ENCODE measurements around the gene GALM.
A peak's percentile ranks its signal among the peaks of the same experiment; 100 is the strongest.
"Not testable (repeated sequence)": the region's sequence is repeated elsewhere in the genome, so short reads cannot be mapped to it uniquely, and the experiment has no call there.

Gene GALM

GRCh38 chr2:38650012-38650411 lies 15.9 kb upstream of the GALM start:
- no peak for DNase-seq

GRCh38 chr2:38650717-38651116 lies 15.2 kb upstream of the GALM start:
- DNase-seq, result no peak

DNA sequence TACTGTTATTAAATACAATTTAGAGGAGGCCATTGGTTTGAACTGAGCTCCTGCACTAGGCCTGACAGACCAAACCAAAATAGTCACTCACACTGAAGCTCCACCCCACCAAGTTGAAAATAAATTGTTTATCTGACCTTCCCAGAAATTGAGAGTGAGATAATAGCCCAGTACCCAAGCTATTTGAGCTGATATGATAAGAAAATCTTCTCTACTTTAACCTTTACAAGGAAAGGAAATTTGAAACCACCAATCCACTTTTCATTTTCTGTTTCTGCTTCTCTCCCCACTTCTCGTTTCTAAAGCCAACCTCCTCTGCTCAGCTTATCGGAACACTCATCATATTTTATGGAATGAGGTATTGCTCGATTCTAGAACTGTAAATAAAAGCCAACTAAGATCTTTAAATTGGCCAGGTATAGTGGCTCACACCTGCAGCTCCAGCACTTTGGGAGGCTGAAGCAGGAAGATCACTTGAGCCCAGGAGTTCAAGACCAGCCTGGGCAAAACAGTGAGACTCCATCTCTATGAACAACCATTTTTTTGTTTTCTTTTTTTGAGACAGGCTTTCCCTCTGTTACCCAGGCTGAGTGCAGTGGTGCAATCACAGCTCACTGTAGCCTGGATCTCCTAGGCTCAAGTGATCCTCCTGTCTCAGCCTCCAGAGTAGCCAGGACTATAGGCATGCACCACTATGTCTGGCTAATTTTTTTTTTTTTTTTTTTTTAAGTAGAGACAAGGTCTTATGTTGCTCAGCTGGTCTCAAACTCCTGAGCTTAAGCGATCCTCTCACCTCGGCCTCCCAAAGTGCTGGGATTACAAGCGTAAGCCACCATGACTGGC lies 13.3 kb upstream of the GALM start:
- no peak for DNase-seq

- DNase-seq, result no peak
Measured at GRCh38 chr2:38653380-38653714, 12.6 kb upstream of the GALM start.

- peak; percentile 68 for DNase-seq
Measured at GRCh38 chr2:38653715-38654527, 12.0 kb upstream of the GALM start.

DNA sequence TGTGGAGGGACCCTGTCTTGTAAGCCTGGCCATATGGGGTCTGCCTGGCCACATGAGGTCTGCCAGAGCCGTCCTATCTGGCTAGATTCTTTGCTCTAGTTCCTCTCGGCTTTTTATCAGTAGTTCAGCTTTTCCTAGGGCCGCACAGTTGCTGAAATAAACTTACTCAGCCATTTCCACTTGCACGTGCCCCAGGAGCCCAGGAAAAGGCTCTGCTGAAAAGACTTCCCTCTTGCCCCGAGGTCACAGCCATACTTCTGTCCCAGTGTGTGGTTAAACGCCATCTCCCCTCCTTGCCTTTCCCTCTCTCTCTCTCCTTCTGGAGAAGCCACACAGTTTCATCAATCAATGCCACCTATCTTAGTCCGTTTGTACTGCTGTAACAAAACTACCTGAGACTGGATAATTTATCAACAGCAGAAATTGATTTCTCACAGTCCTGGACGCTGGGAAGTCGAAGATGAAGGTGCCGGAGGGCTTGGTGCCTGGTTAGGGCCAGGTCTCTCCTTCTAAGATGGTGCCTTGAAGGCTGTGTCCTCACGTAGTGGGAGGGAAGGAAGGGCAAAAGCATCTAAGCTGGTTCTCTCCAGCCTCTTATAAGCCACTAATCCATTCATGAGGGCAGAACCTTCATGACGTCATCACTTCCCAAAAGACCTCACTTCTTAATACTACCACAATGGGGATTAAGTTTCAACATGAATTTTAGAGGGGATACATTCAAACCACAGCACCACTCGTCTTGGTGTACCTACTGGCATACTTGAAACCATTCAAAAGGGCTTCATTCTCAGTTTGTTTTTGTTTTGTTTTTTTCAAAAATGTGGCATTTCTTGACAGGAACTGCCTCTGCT lies 11.2 kb upstream of the GALM start:
- DNase-seq, result no peak

DNA sequence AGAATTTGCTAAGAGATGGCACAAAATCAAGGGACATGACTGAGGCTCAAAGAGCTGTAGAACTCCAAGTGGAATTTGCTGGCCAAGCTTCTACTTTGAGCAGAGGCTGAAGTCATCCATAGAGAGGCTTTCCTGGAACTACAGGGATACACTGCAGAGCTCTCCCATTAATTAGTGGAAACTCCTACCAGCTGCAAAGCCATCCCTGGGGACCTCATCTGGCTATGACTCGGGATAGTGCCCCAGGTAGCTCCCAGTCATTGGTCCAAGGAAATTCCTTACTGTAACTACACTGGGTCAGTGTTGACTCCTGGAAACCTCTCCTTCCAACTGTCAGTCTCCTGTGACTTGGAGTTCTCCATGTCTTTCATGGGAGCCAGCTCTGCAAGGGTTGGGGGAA lies 10.5 kb upstream of the GALM start:
- no peak for DNase-seq

GRCh38 chr2:38656866-38657480 lies 8.9 kb upstream of the GALM start:
- no peak for DNase-seq

- DNase-seq, result no peak
Measured at GRCh38 chr2:38658613-38659012, 7.3 kb upstream of the GALM start.

GRCh38 chr2:38659115-38659514 lies 6.8 kb upstream of the GALM start:
- no peak for DNase-seq

DNA sequence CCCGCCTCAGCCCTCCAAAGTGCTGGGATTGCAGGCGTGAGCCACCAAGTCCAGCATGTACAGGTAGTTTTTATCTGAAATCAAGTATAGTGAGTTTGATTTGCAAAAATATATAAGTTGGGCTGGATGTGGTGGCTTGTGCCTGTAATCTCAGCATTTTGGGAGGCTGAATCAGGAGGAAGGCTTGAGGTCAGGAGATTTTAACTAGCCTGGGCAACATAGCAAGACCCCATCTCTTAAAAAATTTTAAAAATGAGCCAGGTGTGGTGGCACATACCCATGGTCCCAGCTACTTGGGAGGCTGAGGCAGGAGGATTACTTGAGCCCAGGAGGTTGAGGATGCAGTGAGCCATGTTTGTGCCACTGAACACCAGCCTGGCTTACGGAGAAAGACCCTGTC lies 5.6 kb upstream of the GALM start:
- no peak for DNase-seq

- no peak for DNase-seq
Measured at GRCh38 chr2:38661306-38661705, 4.6 kb upstream of the GALM start.

- peak; percentile 47 for DNase-seq
Measured at GRCh38 chr2:38666556-38666910, 619 bp downstream of the GALM start.

DNA sequence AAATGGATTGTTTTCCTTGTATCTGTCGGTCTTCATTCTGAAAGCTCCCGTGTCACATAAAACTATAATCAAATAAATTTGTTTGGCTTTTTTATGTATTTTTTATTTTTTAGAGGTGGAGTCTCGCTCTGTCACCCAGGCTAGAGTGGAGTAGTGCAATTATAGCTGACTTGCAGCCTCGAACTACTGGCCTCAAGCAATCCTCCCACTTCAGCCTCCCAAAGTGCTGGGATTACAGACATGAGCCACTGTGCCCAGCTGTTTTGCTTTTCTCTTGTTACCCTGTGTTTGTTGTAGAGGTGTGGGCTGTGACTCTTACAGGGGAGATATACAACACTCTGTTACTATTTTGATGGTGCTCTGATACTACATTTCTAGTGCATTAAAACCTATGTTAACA lies 2.2 kb downstream of the GALM start:
- no peak for DNase-seq

- no peak for DNase-seq
Measured at GRCh38 chr2:38668779-38669479, 3.0 kb downstream of the GALM start.

DNA sequence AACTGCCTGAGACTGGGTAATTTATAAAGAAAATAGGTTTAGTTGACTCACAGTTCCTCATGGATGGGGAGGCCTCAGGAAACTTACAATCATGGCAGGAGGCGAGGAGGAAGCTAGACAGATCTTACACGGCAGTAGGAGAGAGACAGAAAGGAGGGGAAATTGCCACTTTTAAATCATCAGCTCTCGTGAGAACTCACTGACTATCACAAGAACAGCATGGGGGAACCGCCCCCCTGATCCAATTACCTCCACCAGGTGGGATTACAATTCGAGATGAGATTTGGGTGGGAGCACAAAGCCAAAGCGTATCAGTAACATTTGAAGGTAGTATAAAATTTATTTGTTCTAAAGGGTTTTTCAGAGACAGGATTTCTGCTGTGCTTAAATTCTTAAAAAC lies 5.4 kb downstream of the GALM start:
- no peak for DNase-seq

DNA sequence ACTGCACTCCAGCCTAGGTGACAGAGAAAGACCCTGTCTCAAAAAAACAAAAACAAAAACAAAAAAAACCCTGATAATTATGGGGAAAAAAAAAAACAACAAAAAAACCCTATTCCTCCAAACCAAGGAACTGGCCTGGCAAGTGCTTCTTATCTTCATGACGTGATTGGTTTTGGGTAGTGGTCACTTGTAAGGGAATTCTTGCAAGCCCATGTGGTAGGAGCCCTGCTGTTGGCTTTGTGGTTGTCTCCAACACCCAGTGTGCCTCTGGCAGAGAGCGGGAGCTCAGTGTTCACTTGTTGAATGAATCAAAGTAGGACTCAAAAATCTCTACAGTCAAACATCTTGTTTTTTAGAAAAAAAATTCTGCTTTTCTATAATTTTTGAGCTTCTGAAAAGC lies 6.0 kb downstream of the GALM start:
- no peak for DNase-seq

DNA sequence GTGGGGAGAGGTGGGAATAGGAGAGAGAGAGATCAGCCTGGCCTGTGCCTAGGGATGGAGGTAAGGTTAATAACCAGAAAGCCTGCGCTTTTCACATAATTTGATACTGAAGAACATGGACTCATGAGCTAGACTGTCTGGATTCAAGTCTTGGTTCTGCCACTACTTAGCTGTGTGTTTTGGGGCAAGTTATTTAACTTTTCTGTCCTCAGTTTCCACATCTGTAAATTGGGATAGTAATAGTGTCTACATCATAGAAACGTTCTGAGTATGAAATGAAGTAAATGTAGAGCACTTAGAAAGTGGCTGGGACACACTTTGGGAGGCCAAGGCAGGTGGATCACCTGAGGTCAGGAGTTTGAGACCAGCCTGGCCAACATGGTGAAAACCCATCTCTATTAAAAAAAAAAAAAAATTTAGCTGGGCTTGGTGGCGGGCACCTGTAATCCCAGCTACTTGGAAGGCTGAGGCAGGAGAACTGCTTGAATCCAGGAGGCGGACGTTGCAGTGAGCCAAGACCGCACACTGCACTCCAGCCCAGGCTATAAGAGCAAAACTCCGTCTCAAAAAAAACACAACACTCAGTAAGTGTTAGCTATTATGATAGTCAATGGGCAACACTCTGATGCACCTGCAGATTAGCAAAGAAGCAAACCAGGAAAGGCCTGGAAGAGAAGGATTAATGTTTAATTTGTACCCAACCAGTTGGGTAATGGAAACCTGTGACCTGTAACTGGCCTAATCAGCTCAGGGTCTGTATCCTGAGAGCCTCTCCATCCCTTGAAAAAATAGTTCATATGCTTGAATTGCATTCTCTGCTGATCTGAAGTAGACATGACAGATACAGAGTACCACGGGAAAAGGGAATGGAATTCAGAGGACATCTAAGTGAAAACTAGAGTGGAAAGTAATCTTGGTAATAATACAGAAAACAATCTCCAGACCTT lies 6.8 kb downstream of the GALM start:
- DNase-seq, result no peak

DNA sequence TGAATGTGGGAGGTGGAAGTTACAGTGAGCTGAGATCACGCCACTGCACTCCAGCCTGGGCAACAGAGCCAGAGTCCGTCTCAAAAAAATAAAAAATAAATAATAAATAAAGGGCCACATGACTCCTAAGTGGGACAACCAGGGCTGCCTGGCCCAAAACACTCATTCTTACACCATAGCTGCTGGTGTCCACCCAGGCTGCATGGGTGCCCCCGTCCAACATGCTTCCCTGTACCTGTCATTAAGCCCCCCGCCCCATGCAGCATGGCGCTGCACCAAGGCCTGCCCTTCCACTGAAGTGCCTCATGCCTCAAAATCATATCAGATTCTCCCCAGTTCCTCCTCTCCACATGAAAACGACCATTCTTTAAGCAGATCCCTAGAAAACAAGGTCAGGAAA lies 10.8 kb downstream of the GALM start:
- DNase-seq, result no peak

DNA sequence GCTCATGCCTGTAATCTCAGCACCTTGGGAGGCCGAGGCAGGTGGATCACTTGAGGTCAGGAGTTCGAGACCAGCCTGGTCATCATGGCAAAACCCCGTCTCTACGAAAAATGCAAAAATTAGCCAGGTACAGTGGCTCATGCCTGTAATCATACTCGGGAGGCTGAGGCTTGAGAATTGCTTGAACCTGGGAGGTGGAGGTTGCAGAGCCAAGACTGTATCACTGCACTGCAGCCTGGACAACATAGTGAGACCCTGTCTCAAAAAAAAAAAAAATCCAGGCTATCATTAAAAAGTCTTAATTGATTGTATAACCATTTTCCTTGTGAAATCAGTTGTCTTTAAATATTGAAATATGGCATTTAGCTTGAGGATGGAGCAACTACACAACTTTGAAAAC lies 15.0 kb downstream of the GALM start:
- not testable (repeated sequence) for DNase-seq

DNA sequence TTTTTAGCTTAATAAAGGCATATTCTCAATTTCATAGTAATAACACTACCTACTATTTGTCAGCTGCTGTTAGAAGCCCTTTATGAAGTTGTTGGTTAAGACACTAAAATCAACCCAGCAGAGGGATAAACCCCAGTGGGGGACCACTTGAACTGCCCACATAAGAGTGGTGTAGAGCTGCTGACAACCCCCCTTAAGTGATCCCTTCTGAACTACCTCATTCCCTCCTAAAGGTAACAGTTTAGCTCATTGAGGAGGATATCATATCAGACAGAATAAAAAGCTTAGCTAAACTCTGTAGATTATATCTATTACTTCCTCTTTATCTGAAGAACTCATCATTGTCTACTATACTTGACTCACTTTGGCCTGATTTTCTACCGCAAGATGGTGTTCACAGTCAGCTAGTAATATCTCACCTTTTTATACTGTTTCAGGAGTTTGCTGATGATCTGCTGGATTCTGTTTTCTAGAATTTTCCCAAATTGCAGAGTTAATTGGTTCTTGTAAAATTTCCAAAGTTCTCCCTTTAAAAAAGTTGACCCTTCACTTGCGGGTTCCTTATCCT lies 16.2 kb downstream of the GALM start:
- DNase-seq, result peak; percentile 71

All from central memory CD4-positive, alpha-beta T cell (primary cell).